Ecto neural progenitor cell (in vitro differentiated cells): ENCODE measurements around the gene ZNF106.

Experiments
- DNase-seq: peaks from one replicate; pipeline ENCODE4 v3.0.0-alpha.2; 2018; ENCODE audit warnings: low spot score

ZNF106 gene

DNA sequence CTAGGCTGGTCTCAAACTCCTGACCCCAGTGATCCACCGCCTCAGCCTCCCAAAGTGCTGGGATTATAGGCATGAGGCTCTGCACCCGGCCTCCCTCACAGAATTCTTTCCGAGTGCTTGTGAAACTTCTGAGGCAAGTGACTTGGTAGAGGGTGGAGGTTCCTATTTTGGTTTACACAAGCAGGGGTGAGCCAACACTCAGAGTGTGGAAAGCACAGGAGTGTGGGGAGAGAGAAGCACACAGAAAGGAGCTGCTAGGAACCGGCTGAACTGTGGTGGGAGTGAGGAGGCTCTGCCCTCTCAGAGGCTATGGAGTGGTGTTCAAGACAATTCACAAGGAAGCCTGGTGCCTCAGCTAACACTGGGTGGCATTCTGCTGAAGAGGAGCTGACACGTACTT is 123.9 kb downstream of the ZNF106 start:
- DNase-seq = no peak

DNA sequence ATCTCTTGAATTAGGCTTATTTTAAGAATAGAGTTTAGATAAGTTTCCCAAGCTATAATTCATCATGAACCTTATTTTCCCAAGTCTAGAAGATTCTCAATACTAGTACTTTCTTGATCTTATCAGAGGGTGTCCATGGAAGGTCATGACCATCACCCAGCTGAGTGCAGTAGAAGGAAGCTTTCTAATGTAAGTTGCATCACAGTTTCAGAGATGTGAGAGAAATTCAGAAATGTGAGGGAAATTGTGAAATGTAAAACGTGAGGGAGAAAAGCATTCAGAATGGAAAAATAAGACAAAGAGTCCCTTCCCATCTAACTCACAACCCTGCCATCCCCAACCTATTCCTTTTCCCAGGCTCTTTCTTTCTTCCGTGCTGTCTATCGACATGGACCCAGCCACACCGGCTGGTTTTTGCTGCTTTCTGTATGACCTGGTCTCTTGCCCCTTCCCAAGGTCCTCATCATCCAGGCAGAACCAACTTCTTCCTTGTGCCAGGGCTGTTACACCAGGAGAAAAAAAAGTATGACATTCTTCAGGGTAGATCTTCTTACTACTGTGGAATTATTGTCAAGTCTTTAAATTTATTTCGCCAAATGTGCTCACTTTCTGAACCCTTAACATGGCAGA is 124.9 kb downstream of the ZNF106 start:
- DNase-seq = no peak

DNA sequence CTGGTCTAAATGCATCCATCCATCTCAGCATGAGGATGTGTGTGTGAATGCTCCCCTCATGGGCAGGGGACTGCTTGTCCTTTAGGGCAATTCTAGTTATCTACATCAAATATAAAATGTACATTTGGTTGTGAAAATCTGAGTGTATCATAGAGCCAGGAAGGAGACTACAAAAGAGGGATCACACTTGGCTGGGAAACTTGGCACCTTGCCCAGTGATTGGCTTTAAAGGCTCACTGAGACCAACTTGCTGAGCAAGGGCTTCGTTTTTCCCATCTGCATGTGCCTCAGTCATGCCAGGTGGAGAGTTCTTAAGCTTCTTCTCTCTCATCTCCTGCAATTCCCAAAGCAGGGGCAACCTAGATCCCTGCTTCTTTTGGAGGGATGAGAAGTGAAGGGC is 126.4 kb downstream of the ZNF106 start:
- no peak for DNase-seq

DNA sequence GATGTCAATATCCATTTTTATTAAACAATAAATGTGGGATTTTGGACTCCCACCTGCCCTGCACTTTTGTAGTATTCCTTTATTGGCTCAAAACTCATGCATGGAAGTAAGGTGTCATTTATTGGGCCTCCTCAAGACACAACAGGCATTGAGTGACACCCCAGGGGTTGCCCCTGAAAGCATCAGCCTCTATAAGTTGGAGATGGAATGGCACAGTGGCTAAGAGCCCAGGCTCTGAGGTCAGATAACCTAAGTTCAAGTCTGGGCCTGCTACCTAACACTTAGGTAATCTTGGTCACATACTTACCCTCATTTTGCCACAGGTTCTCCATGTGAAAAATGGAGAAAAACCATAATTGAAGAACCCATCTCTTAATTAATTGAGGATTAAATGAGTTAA is 127.0 kb downstream of the ZNF106 start:
- DNase-seq = no peak

DNA sequence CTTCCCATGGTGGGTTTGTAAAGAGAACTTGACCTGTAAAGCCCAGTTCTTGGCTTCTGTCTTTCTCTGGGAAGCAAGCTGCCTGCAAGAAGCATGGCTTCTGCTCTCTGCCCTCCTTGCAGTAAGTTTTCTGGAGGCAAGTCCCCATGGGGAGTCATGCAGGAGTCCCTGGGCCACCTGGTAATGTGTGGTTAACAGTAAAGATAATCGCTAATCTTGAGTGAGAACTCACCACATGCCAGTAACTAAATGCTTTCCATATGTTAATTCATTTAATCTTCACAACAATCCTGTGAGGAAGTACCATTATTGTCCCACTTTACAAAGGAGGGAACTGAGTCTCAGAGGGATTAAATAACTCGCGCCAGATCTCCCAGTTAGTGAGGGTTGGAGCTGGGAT is 127.5 kb downstream of the ZNF106 start:
- DNase-seq = no peak
